Lower leg skin (tissue), 3 donors: ENCODE results near the gene SLC16A6.

Experiments
- POLR2A ChIP-seq, 2 donors: fragments of 450-650 bp; IDR thresholded peaks; one replicate each; pipeline ENCODE4 v1.6.1; 2016 to 2017; ENCODE audit warnings: antibody characterized with exemption in 2 of 2, mild to moderate bottlenecking in 1 of 2, moderate library complexity in 1 of 2
- TF ChIP-seq, protein P1 (sequence below), 3 donors: fragments of 450-650 bp; IDR thresholded peaks; one replicate each; pipeline ENCODE4 v1.5.1; 2016; ENCODE audit warnings: antibody characterized with exemption in 3 of 3, mild to moderate bottlenecking in 3 of 3, moderate library complexity in 2 of 3

DNA sequence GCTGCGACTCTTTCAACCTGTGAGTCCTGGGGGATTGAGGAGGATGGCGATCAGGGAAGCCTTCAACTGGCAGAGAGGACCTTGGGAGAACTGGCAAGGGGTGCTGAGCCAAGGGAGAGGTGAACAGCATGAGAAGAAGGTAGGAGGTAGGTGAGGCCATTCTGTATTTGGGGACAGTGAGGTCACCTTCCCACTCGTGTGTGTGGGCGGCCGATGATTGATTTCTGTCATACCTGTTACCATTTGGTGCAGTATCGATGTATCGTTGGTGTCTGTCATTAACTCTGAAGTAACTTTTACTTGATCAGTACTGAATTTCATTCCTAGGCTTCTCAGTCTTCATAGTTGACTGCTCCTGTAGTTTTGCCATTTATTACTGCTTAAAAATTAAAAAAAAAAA is 4.2 kb upstream of the SLC16A6 start:
- TF ChIP-seq, protein P1, sequence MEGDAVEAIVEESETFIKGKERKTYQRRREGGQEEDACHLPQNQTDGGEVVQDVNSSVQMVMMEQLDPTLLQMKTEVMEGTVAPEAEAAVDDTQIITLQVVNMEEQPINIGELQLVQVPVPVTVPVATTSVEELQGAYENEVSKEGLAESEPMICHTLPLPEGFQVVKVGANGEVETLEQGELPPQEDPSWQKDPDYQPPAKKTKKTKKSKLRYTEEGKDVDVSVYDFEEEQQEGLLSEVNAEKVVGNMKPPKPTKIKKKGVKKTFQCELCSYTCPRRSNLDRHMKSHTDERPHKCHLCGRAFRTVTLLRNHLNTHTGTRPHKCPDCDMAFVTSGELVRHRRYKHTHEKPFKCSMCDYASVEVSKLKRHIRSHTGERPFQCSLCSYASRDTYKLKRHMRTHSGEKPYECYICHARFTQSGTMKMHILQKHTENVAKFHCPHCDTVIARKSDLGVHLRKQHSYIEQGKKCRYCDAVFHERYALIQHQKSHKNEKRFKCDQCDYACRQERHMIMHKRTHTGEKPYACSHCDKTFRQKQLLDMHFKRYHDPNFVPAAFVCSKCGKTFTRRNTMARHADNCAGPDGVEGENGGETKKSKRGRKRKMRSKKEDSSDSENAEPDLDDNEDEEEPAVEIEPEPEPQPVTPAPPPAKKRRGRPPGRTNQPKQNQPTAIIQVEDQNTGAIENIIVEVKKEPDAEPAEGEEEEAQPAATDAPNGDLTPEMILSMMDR (IDR thresholded peaks at IDR 0.05), result no peak
- no peak for TF ChIP-seq POLR2A (IDR thresholded peaks at IDR 0.05)
